HEK293 (cell line): ENCODE data around the gene MPV17L.

Experiments
- CTCF ChIA-PET: fragments of 350-600 bp; formaldehyde crosslinking; extraction: SDS; loops from one replicate; lab custom pipeline; 2021; ENCODE audit warnings: antibody characterized with exemption; lab: Yijun Ruan, JAX
- POLR2A ChIA-PET: fragments of 300-600 bp; formaldehyde crosslinking; extraction: SDS; loops from one replicate; lab custom pipeline; 2020; ENCODE audit warnings: antibody characterized with exemption, inconsistent platforms; lab: Yijun Ruan, JAX
- H3K27ac ChIP-seq: fragments of 200-500 bp; sonication (Bioruptor generic); 2 replicates; pipeline ENCODE4 v1.5.1; 2014; ENCODE audit warnings: low read depth, low read length, control low read depth, inconsistent platforms; ENCODE audit errors: extremely low read depth
- H3K36me3 ChIP-seq, 2 experiments: fragments of 200-500 bp in 1 of 2; sonication (Bioruptor generic) in 1 of 2; 1 replicate in 1 of 2; 2 replicates in 1 of 2; pipeline ENCODE4 v1.5.1; 2014 to 2017; ENCODE audit warnings: inconsistent platforms in 2 of 2, low read length in 2 of 2; ENCODE audit not compliant: control insufficient read depth in 2 of 2, insufficient read depth in 1 of 2
- H3K4me1 ChIP-seq: fragments of 200-500 bp; sonication (Bioruptor generic); 2 replicates; pipeline ENCODE4 v1.5.1; 2014; ENCODE audit warnings: mild to moderate bottlenecking, low read length, inconsistent platforms; ENCODE audit not compliant: control insufficient read depth, insufficient read depth
- H3K4me3 ChIP-seq: 2 replicates; pipeline ENCODE4 v1.5.1; 2011; ENCODE audit warnings: low read depth, mild to moderate bottlenecking, control low read depth, low read length, moderate library complexity
- H3K9me3 ChIP-seq: fragments of 200-500 bp; sonication (Bioruptor generic); 2 replicates; pipeline ENCODE4 v1.5.1; 2014; ENCODE audit warnings: low read depth, low read length, inconsistent platforms; ENCODE audit not compliant: control insufficient read depth, insufficient read depth
- BCL11A ChIP-seq: fragments of 450-650 bp; formaldehyde crosslinking; IDR thresholded peaks from 2 replicates; pipeline ENCODE4 v1.5.1; 2016; ENCODE audit warnings: low read depth, missing biosample characterization, missing genetic modification characterization
- FEZF1 ChIP-seq: fragments of 450-650 bp; formaldehyde crosslinking; IDR thresholded peaks from 2 replicates; pipeline ENCODE4 v1.5.1; 2016; ENCODE audit warnings: missing biosample characterization, missing genetic modification characterization
- OSR2 ChIP-seq: fragments of 450-650 bp; formaldehyde crosslinking; IDR thresholded peaks from 2 replicates; pipeline ENCODE4 v1.5.1; 2016; ENCODE audit warnings: missing biosample characterization, missing genetic modification characterization
- SALL2 ChIP-seq: fragments of 450-650 bp; formaldehyde crosslinking; IDR thresholded peaks from 2 replicates; pipeline ENCODE4 v1.5.0; 2017; ENCODE audit warnings: missing biosample characterization, mild to moderate bottlenecking, missing genetic modification characterization, borderline replicate concordance
- ZBTB21 ChIP-seq: fragments of 450-650 bp; formaldehyde crosslinking; IDR thresholded peaks from 2 replicates; pipeline ENCODE4 v1.5.1; 2017; ENCODE audit warnings: missing biosample characterization, missing genetic modification characterization
- ZNF157 ChIP-seq: fragments of 450-650 bp; formaldehyde crosslinking; IDR thresholded peaks from 2 replicates; pipeline ENCODE4 v1.5.1; 2016; ENCODE audit warnings: missing biosample characterization, missing genetic modification characterization
- ZNF23 ChIP-seq: fragments of 450-650 bp; formaldehyde crosslinking; IDR thresholded peaks from 2 replicates; pipeline ENCODE4 v1.5.1; 2016; ENCODE audit warnings: missing biosample characterization, missing genetic modification characterization, borderline replicate concordance
- ZNF239 ChIP-seq: fragments of 450-650 bp; formaldehyde crosslinking; IDR thresholded peaks from 2 replicates; pipeline ENCODE4 v1.5.1; 2016; ENCODE audit warnings: missing biosample characterization, missing genetic modification characterization
- ZNF335 ChIP-seq: fragments of 450-650 bp; formaldehyde crosslinking; conservative IDR thresholded peaks from 2 replicates; pipeline ENCODE4 v1.5.1; 2016; ENCODE audit warnings: missing biosample characterization, missing genetic modification characterization
- ZNF433 ChIP-seq: fragments of 450-650 bp; formaldehyde crosslinking; IDR thresholded peaks from 2 replicates; pipeline ENCODE4 v1.5.1; 2016; ENCODE audit warnings: missing biosample characterization, missing genetic modification characterization, low read depth
- ZNF544 ChIP-seq: fragments of 450-650 bp; formaldehyde crosslinking; IDR thresholded peaks from 2 replicates; pipeline ENCODE4 v1.5.0; 2017; ENCODE audit warnings: missing biosample characterization, missing genetic modification characterization
- ZNF585B ChIP-seq: fragments of 450-650 bp; formaldehyde crosslinking; IDR thresholded peaks from 2 replicates; pipeline ENCODE4 v1.5.1; 2016; ENCODE audit warnings: missing biosample characterization, missing genetic modification characterization
- ZNF670 ChIP-seq: fragments of 450-650 bp; formaldehyde crosslinking; IDR thresholded peaks from 2 replicates; pipeline ENCODE4 v1.5.1; 2016; ENCODE audit warnings: missing biosample characterization, missing genetic modification characterization, low read depth
- TF ChIP-seq, protein P1 (sequence below): fragments of 450-650 bp; formaldehyde crosslinking; IDR thresholded peaks from 2 replicates; pipeline ENCODE4 v1.5.1; 2016; ENCODE audit warnings: missing biosample characterization, missing genetic modification characterization, low read depth
- TF ChIP-seq, protein P2 (sequence below): fragments of 450-650 bp; formaldehyde crosslinking; IDR thresholded peaks from 2 replicates; pipeline ENCODE4 v1.5.1; 2016; ENCODE audit warnings: missing biosample characterization, missing genetic modification characterization
- TF ChIP-seq, protein P3 (sequence below): fragments of 450-650 bp; formaldehyde crosslinking; IDR thresholded peaks from 2 replicates; pipeline ENCODE4 v1.5.1; 2016; ENCODE audit warnings: missing biosample characterization, missing genetic modification characterization
- TF ChIP-seq, protein P4 (sequence below): fragments of 450-650 bp; formaldehyde crosslinking; conservative IDR thresholded peaks from 2 replicates; pipeline ENCODE4 v1.5.1; 2016; ENCODE audit warnings: low read depth, missing biosample characterization, missing genetic modification characterization
- TF ChIP-seq, protein P5 (sequence below): fragments of 450-650 bp; IDR thresholded peaks from 2 replicates; pipeline ENCODE4 v1.5.1; 2018; ENCODE audit warnings: missing biosample characterization, missing genetic modification characterization

The MPV17L gene

DNA sequence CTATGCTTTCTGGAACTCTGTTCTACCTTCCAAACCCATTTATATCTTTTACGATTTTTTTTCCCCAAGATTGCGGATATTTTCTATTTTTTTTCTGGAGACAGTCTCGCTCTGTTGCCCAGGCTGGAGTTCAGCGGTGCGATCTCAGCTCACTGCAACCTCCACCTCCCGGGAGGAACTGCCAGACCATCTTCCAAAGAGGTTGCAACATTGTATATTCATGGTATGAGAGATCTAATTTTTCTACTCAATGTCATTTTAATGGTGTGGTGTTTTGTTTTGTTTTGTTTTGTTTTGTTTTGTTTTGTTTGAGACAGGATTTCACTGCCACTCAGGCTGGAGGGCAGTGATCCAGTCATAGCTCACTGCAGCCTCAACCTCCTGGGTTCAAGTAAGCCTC is 30.3 kb downstream of the MPV17L start:
- H3K4me1 ChIP-seq = no peaks in the 10 kb centered on the region
- no peaks in the 10 kb centered on the region for H3K36me3 ChIP-seq
- H3K27ac ChIP-seq = no peak overlapping the region
- no peak overlapping the region for H3K4me3 ChIP-seq
- CTCF ChIA-PET = interaction anchor here (1.5 to 2.8 kb wide), 2 partner anchors 11 to 125 kb away, joined by 6 to 10 read pairs; no protein-coding TSS in a partner anchor
- TF ChIP-seq ZNF544 (no peak), ZNF670 (tag by site-specific recombination) (no peak), OSR2 (no peak), BCL11A (no peak), ZBTB21 (tag by site-specific recombination) (no peak), ZNF335 (no peak), SALL2 (tag by site-specific recombination) (no peak), ZNF433 (tag by site-specific recombination) (no peak), ZNF157 (no peak), FEZF1 (tag by site-specific recombination) (no peak), ZNF23 (tag by site-specific recombination) (no peak), ZNF585B (tag by site-specific recombination) (no peak), ZNF239 (no peak)
- TF ChIP-seq, protein P1, sequence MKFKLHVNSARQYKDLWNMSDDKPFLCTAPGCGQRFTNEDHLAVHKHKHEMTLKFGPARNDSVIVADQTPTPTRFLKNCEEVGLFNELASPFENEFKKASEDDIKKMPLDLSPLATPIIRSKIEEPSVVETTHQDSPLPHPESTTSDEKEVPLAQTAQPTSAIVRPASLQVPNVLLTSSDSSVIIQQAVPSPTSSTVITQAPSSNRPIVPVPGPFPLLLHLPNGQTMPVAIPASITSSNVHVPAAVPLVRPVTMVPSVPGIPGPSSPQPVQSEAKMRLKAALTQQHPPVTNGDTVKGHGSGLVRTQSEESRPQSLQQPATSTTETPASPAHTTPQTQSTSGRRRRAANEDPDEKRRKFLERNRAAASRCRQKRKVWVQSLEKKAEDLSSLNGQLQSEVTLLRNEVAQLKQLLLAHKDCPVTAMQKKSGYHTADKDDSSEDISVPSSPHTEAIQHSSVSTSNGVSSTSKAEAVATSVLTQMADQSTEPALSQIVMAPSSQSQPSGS (tag by site-specific recombination) = no peak
- TF ChIP-seq, protein P2, sequence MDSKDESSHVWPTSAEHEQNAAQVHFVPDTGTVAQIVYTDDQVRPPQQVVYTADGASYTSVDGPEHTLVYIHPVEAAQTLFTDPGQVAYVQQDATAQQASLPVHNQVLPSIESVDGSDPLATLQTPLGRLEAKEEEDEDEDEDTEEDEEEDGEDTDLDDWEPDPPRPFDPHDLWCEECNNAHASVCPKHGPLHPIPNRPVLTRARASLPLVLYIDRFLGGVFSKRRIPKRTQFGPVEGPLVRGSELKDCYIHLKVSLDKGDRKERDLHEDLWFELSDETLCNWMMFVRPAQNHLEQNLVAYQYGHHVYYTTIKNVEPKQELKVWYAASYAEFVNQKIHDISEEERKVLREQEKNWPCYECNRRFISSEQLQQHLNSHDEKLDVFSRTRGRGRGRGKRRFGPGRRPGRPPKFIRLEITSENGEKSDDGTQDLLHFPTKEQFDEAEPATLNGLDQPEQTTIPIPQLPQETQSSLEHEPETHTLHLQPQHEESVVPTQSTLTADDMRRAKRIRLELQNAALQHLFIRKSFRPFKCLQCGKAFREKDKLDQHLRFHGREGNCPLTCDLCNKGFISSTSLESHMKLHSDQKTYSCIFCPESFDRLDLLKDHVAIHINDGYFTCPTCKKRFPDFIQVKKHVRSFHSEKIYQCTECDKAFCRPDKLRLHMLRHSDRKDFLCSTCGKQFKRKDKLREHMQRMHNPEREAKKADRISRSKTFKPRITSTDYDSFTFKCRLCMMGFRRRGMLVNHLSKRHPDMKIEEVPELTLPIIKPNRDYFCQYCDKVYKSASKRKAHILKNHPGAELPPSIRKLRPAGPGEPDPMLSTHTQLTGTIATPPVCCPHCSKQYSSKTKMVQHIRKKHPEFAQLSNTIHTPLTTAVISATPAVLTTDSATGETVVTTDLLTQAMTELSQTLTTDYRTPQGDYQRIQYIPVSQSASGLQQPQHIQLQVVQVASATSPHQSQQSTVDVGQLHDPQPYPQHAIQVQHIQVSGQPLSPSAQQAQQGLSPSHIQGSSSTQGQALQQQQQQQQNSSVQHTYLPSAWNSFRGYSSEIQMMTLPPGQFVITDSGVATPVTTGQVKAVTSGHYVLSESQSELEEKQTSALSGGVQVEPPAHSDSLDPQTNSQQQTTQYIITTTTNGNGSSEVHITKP = no peak
- TF ChIP-seq, protein P3, sequence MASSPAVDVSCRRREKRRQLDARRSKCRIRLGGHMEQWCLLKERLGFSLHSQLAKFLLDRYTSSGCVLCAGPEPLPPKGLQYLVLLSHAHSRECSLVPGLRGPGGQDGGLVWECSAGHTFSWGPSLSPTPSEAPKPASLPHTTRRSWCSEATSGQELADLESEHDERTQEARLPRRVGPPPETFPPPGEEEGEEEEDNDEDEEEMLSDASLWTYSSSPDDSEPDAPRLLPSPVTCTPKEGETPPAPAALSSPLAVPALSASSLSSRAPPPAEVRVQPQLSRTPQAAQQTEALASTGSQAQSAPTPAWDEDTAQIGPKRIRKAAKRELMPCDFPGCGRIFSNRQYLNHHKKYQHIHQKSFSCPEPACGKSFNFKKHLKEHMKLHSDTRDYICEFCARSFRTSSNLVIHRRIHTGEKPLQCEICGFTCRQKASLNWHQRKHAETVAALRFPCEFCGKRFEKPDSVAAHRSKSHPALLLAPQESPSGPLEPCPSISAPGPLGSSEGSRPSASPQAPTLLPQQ (tag by site-specific recombination) = no peak
- TF ChIP-seq, protein P4, sequence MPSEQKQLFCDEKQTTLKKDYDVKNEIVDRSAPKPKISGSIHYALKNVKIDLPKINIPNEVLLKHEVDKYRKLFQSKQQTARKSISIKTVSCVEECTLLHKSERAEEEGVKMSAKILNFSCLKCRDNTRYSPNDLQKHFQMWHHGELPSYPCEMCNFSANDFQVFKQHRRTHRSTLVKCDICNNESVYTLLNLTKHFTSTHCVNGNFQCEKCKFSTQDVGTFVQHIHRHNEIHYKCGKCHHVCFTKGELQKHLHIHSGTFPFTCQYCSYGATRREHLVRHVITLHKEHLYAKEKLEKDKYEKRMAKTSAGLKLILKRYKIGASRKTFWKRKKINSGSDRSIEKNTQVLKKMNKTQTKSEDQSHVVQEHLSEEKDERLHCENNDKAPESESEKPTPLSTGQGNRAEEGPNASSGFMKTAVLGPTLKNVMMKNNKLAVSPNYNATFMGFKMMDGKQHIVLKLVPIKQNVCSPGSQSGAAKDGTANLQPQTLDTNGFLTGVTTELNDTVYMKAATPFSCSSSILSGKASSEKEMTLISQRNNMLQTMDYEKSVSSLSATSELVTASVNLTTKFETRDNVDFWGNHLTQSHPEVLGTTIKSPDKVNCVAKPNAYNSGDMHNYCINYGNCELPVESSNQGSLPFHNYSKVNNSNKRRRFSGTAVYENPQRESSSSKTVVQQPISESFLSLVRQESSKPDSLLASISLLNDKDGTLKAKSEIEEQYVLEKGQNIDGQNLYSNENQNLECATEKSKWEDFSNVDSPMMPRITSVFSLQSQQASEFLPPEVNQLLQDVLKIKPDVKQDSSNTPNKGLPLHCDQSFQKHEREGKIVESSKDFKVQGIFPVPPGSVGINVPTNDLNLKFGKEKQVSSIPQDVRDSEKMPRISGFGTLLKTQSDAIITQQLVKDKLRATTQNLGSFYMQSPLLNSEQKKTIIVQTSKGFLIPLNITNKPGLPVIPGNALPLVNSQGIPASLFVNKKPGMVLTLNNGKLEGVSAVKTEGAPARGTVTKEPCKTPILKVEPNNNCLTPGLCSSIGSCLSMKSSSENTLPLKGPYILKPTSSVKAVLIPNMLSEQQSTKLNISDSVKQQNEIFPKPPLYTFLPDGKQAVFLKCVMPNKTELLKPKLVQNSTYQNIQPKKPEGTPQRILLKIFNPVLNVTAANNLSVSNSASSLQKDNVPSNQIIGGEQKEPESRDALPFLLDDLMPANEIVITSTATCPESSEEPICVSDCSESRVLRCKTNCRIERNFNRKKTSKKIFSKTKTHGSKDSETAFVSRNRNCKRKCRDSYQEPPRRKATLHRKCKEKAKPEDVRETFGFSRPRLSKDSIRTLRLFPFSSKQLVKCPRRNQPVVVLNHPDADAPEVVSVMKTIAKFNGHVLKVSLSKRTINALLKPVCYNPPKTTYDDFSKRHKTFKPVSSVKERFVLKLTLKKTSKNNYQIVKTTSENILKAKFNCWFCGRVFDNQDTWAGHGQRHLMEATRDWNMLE (tag by site-specific recombination) = no peak
- TF ChIP-seq, protein P5, sequence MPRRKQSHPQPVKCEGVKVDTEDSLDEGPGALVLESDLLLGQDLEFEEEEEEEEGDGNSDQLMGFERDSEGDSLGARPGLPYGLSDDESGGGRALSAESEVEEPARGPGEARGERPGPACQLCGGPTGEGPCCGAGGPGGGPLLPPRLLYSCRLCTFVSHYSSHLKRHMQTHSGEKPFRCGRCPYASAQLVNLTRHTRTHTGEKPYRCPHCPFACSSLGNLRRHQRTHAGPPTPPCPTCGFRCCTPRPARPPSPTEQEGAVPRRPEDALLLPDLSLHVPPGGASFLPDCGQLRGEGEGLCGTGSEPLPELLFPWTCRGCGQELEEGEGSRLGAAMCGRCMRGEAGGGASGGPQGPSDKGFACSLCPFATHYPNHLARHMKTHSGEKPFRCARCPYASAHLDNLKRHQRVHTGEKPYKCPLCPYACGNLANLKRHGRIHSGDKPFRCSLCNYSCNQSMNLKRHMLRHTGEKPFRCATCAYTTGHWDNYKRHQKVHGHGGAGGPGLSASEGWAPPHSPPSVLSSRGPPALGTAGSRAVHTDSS (tag by site-specific recombination) = no peak
- H3K9me3 ChIP-seq = no peaks in the 10 kb centered on the region
- POLR2A ChIA-PET = no interaction called here
